Measurements from ENCODE around the gene KITLG.

DNA sequence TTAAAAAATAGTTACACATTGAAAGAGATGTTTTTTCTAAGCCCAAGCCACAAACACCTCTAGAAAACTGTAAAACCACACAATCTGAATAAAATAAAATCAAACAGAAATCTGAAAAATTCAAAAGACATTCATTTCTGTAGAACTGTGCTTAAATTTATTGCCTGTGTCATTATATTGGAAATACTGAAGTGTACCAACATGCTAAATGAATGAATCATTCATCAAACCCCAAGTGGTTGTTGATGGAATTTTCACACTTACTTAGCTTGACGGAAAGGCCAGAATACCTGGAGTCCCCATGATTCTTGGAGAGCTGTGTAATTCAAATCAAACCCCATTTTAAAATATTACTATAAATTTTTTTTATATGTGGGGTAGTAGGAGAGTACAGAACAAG is 2.7 kb downstream of the KITLG start:
- TF ChIP-seq, protein P1, sequence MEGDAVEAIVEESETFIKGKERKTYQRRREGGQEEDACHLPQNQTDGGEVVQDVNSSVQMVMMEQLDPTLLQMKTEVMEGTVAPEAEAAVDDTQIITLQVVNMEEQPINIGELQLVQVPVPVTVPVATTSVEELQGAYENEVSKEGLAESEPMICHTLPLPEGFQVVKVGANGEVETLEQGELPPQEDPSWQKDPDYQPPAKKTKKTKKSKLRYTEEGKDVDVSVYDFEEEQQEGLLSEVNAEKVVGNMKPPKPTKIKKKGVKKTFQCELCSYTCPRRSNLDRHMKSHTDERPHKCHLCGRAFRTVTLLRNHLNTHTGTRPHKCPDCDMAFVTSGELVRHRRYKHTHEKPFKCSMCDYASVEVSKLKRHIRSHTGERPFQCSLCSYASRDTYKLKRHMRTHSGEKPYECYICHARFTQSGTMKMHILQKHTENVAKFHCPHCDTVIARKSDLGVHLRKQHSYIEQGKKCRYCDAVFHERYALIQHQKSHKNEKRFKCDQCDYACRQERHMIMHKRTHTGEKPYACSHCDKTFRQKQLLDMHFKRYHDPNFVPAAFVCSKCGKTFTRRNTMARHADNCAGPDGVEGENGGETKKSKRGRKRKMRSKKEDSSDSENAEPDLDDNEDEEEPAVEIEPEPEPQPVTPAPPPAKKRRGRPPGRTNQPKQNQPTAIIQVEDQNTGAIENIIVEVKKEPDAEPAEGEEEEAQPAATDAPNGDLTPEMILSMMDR (IDR thresholded peaks at IDR 0.05) = peak in 1 of 6 experiments; percentile 8
- TF ChIP-seq POLR2A (IDR thresholded peaks at IDR 0.05) = no peak

Measured in adrenal gland (tissue), 5 donors.